Smooth muscle cell (in vitro differentiated cells): Measurements from ENCODE around the gene ARHGDIG. TPM values are rescaled to one million over a fixed set of nuclear protein-coding genes. Genes with fewer than 3 reads are reported as not detected.

Experiments used
- DNase-seq: peaks from one replicate; lab custom pipeline; 2025; ENCODE audit not compliant: unreplicated experiment; lab: John Stamatoyannopoulos, UW
- H2AFZ ChIP-seq: fragments of 200-600 bp; sonication (generic); 2 replicates; pipeline ENCODE4 v1.6.0; 2016; ENCODE audit warnings: antibody characterized with exemption, low read depth, mild to moderate bottlenecking
- H3F3A ChIP-seq: fragments of 200-600 bp; sonication (generic); 2 replicates; pipeline ENCODE4 v1.6.0; 2017; ENCODE audit warnings: antibody characterized with exemption, low read depth
- H3K27ac ChIP-seq: fragments of 200-600 bp; sonication (generic); 2 replicates; pipeline ENCODE4 v1.5.1; 2016; ENCODE audit warnings: low read depth, mild to moderate bottlenecking
- H3K27me3 ChIP-seq: fragments of 200-600 bp; sonication (generic); 2 replicates; pipeline ENCODE4 v1.6.1; 2016; ENCODE audit warnings: low read depth, mild to moderate bottlenecking
- H3K36me3 ChIP-seq: fragments of 200-600 bp; sonication (generic); 2 replicates; pipeline ENCODE4 v1.5.1; 2016; ENCODE audit warnings: low read depth
- H3K4me1 ChIP-seq: fragments of 200-600 bp; sonication (generic); 2 replicates; pipeline ENCODE4 v1.5.1; 2016; ENCODE audit warnings: low read depth
- H3K4me2 ChIP-seq: fragments of 200-600 bp; sonication (generic); 2 replicates; pipeline ENCODE4 v1.6.0; 2016; ENCODE audit warnings: mild to moderate bottlenecking
- H3K4me3 ChIP-seq: fragments of 200-600 bp; sonication (generic); 2 replicates; pipeline ENCODE4 v1.5.1; 2016; ENCODE audit warnings: mild to moderate bottlenecking
- H3K79me2 ChIP-seq: fragments of 200-600 bp; sonication (generic); 2 replicates; pipeline ENCODE4 v1.6.0; 2016; ENCODE audit warnings: low read depth, mild to moderate bottlenecking
- H3K9ac ChIP-seq: fragments of 200-600 bp; sonication (generic); 2 replicates; pipeline ENCODE4 v1.6.0; 2016; ENCODE audit warnings: low read depth
- H3K9me3 ChIP-seq: fragments of 200-600 bp; sonication (generic); replicated peaks from 2 replicates; pipeline ENCODE4 v1.5.1; 2016; ENCODE audit warnings: low read depth
- H4K20me1 ChIP-seq: fragments of 200-600 bp; sonication (generic); 2 replicates; pipeline ENCODE4 v1.6.0; 2016; ENCODE audit warnings: low read depth
- CTCF ChIP-seq: fragments of 200-600 bp; sonication (generic); IDR thresholded peaks from 2 replicates; pipeline ENCODE4 v1.5.1; 2017; ENCODE audit warnings: borderline replicate concordance, mild to moderate bottlenecking, antibody characterized with exemption; ENCODE audit not compliant: insufficient read depth, poor library complexity, severe bottlenecking
- WGBS: methylation state at CpG from one replicate; pipeline ENCODE4 v1.1.7; 2016; ENCODE audit warnings: low lambda C conversion rate; 5-methylcytosine and 5-hydroxymethylcytosine counted together
- polyA plus RNA-seq: library from polyadenylated mRNA; unstranded; fragments of >200 nt; fragmentation: Nextera tagmentation; extraction: Ambion mirVana; gene quantifications from 2 replicates; pipeline ENCODE4 v1.2.1, GENCODE V29; 2016
- total RNA-seq: library from RNA; depleted of rRNA; stranded (reverse); fragments of >200 nt; gene quantifications from 2 replicates; pipeline ENCODE4 v1.2.3, GENCODE V29; 2014

ARHGDIG gene
- total and polyA plus RNA-seq, 2 experiments from 2014 or later, result 0.58 to 2.9 TPM

- Histone ChIP-seq H3K36me3 (no peaks in the 10 kb centered on the region), H3K27ac (no peak overlapping the region), H3K9me3 (no peaks in the 10 kb centered on the region), H3K27me3 (peaks cover 27% of the 10 kb centered on the region), H3K9ac (no peak overlapping the region), H3F3A (no peaks in the 10 kb centered on the region), H3K4me3 (no peak overlapping the region), H3K4me2 (peak overlapping the region; percentile 92), H2AFZ (no peak overlapping the region), H3K4me1 (peaks cover 3% of the 10 kb centered on the region), H4K20me1 (no peaks in the 10 kb centered on the region), H3K79me2 (no peaks in the 10 kb centered on the region)
- whole genome bisulfite sequencing, result 87% methylated on average over 17 of the region's 20 CpGs
- no peak for TF ChIP-seq CTCF
- no peak for DNase-seq
Measured at GRCh38 chr16:276426-277077, 3.8 kb upstream of the ARHGDIG start.

GRCh38 chr16:278863-279366 lies 1.5 kb upstream of the ARHGDIG start:
- H3K4me1 ChIP-seq, result peaks cover 3% of the 10 kb centered on the region

GRCh38 chr16:279531-279930 lies 860 bp upstream of the ARHGDIG start:
- Histone ChIP-seq H3K27me3 (peaks cover 33% of the 10 kb centered on the region), H3K27ac (no peak overlapping the region), H3K4me2 (no peak overlapping the region), H3K79me2 (no peaks in the 10 kb centered on the region), H3K4me3 (no peak overlapping the region), H3K4me1 (peaks cover 3% of the 10 kb centered on the region), H2AFZ (no peak overlapping the region), H3K9me3 (no peaks in the 10 kb centered on the region), H4K20me1 (no peaks in the 10 kb centered on the region), H3F3A (no peaks in the 10 kb centered on the region), H3K36me3 (no peaks in the 10 kb centered on the region), H3K9ac (no peak overlapping the region)
- WGBS, result 90% methylated on average over 2 of the region's 7 CpGs
- TF ChIP-seq CTCF, result no peak
- DNase-seq, result no peak

More at GRCh38 chr16:278863-279366, 1.5 kb upstream of the ARHGDIG start:
- 74% methylated on average over 6 of the region's 6 CpGs for WGBS
- Histone ChIP-seq H3K79me2 (no peaks in the 10 kb centered on the region), H3K36me3 (no peaks in the 10 kb centered on the region), H3K9ac (no peak overlapping the region), H2AFZ (no peak overlapping the region), H3K9me3 (no peaks in the 10 kb centered on the region), H3K27ac (no peak overlapping the region), H3K27me3 (peaks cover 33% of the 10 kb centered on the region), H3F3A (no peaks in the 10 kb centered on the region), H3K4me2 (no peak overlapping the region), H3K4me3 (no peak overlapping the region), H4K20me1 (no peaks in the 10 kb centered on the region)
- no peak for TF ChIP-seq CTCF
- no peak for DNase-seq

GRCh38 chr16:280005-280460 lies 358 bp upstream of the ARHGDIG start:
- H2AFZ ChIP-seq, result no peak overlapping the region
- H4K20me1 ChIP-seq, result no peaks in the 10 kb centered on the region
- H3K27me3 ChIP-seq, result peaks cover 30% of the 10 kb centered on the region
- no peak for DNase-seq
- TF ChIP-seq CTCF, result no peak
- peak overlapping the region; percentile 75 for H3K4me2 ChIP-seq
- no peaks in the 10 kb centered on the region for H3K36me3 ChIP-seq
- H3K4me1 ChIP-seq, result peaks cover 2% of the 10 kb centered on the region
- H3K9ac ChIP-seq, result no peak overlapping the region
- H3K79me2 ChIP-seq, result no peaks in the 10 kb centered on the region
- H3F3A ChIP-seq, result no peaks in the 10 kb centered on the region
- H3K9me3 ChIP-seq, result no peaks in the 10 kb centered on the region
- H3K27ac ChIP-seq, result no peak overlapping the region
- WGBS, result 19% methylated on average over 17 of the region's 47 CpGs
- H3K4me3 ChIP-seq, result peak overlapping the region; percentile 40
